ENCODE measurements around the gene INSM1.

The INSM1 gene

GRCh38 chr20:20393207-20394120 lies 25.6 kb downstream of the INSM1 start:
- no peak for DNase-seq (ENCODE audit: low read depth in 3 of 3)

DNA sequence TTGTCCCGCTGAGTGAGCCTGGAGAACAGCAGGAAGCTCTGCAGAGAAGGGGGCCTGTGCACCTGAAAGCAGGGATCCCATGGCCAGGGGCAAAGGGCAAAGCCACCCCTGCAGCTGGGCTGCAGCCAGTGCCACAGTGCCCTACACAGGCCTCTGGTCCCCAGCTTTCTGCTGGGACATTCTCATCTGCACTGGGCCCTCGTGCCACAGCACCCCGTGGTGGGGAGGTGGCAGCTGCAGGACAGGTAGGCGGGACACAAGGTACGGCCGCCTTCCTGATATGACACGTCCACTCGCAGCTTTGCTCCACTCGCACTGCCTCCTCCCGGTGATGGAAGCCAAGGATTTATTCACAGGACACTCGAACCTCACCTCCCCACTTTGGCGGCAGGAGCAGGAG lies 27.2 kb downstream of the INSM1 start:
- no peak for DNase-seq (ENCODE audit: low read depth in 3 of 3)

DNA sequence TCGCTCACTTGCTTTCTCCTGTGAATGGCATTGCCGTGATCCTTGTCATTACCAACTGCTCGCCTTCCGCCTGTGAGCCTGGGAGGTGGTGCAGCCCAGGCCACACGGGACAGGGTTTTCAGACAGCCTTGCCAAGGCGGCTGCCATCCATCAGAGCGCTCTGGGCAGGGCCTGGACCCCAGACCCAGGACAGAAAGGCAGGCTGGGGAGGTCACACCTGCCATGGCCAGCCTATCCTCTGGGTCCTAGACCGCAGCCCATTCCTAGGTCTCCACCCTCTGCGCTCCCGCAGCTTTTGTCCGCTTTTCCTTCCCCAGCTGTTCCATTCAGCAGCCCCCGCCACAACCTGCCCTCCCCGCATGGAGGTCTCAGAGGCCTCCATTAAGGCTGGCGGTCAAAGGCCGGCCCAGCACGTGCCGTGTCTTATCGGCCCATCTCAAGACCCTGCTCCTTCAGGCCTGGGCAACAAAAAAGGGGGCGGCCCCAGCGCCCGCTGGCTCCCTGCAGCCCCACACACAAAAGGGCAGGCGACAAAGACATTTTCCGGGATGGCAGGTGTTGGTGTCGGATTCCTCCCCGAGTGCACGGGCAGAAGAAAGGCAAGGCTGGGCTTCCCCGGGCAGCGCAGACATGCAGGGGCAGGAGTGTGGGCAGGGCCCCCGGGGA lies 28.1 kb downstream of the INSM1 start:
- DNase-seq (ENCODE audit: low read depth in 3 of 3), result no peak

GRCh38 chr20:20396794-20397193 lies 28.9 kb downstream of the INSM1 start:
- DNase-seq (ENCODE audit: low read depth in 3 of 3), result no peak

GRCh38 chr20:20398123-20398522 lies 30.2 kb downstream of the INSM1 start:
- DNase-seq (ENCODE audit: low read depth in 3 of 3), result no peak

DNA sequence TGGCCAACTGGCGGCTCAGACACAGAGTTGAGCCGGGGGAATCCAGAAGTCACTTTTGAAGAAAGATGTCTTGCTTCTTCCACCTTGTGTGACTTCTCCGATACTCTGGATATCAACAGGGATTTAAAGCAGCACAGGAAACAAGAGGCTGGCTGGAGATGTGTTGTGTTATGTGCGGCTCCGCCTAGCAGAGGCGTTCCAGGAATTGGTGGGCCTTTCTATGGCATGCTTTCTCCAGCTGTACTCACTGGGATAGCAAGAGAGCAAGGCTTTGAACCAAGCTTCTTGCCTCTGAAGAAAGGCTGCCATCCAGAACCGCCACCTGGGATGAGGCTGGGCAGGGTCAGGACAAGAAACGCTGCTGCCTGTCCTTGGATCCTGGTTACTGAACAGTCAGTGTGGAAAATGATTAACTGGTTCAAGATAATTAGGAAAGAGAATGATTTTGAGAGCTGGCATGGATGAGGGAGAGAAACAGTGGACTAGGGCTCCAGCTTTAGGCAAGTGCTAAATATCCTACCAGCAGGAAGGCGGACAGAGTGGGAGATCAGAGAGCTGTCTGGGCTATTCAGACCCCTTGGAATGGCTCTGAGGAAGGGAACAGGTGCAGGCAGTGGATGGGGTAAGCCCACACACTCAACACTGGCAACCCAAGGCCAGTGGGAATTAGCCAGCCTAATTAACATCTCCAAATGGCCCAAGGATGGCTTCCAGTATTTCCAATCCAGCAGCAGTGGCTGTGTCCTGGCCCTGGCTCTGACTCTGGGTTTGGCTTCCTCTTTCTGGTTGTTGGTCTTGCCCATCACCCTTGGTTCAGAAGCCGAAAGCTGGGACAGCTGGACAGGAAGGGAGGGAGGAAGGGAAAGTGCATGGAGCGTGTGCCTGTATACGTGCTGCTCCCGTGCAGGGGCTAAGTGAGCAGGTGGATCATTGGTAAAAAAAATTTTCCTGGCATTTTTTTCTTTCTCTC lies 31.9 kb downstream of the INSM1 start:
- no peak for DNase-seq (ENCODE audit: low read depth in 3 of 3)

GRCh38 chr20:20401991-20402390 lies 34.1 kb downstream of the INSM1 start:
- no peak for DNase-seq (ENCODE audit: low read depth in 3 of 3)

DNA sequence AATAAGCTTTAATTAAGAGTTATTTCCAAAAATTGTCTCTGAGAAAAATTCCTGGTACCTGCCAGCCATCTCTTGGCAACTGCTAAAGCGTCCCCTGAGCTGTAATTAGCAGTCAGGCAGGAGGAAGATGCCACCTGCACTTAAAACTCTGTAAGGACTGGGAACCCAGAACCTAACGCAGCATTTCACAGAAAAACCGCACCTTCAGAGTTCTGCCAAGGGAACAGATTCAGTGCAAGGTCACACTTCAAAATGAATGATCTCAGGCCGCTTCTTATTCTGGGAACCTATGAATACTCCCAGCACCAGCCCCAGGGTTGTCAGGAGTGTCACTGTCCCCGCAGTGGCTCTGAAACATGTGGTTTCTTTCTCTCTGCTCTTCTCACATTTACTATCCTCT lies 36.7 kb downstream of the INSM1 start:
- DNase-seq (ENCODE audit: low read depth in 3 of 3), result no peak

DNA sequence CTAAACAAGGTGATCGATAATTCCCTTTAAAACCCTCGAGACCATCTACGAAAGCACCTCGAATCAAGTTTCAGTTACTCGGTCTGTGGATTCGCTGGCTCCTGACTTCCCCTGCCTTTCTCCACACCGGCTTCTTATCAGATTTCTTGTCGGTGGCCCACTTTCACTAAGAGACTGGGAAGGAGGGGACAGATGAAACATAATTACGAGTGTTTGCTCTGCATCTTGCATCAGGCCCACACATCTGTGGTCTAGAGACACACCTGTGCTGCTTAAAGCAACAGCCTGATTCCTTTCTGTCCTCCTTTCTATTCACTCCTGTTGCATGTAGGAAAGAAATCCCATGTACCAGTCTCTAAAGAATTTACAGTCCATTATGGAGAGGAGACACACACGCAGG lies 37.7 kb downstream of the INSM1 start:
- no peak for DNase-seq (ENCODE audit: low read depth in 3 of 3)

- DNase-seq (ENCODE audit: low read depth in 3 of 3), result no peak
These were observed 38.4 kb downstream of the INSM1 start for GRCh38 chr20:20406306-20406705.

- DNase-seq (ENCODE audit: low read depth in 3 of 3), result no peak
These were observed 40.2 kb downstream of the INSM1 start for GRCh38 chr20:20407891-20408805.

DNA sequence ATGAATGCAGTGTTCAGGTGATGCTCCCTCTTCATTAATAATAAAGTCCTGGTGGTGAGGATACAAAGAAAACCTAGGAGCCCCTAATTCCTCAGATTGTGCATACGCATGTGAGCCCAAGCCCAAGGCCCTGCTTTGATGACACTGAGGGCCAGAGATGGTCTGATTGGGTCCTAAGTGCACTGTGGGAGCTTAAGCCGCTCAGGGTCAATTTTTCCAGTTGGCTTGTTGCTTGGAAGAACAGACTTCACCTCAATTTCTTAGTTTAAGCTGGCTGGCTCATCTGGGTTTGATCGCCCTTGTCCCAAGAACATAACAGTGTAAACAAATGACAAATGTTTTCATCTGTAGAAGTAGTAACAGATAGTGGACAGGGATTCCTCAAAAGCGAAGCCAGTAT lies 41.4 kb downstream of the INSM1 start:
- DNase-seq (ENCODE audit: low read depth in 3 of 3), result no peak

DNA sequence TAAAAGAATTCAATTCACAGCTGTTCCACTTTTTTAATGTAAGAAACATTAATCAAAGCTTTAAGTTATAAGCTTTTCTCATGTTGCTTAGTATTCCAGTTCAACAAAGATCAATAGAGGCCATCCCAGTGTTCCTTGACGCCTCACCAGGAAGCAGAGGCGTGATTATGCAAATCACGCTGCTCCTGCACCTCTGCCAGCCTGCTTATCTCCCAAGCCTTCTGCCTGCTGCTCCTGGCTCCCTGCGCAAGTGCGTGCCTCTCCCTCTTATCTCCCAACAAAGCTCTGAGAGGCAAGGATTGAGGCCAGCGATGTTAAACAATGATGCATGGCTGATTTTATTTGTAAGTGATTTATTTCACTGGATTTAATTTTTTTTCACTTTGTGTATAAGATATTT lies 42.8 kb downstream of the INSM1 start:
- DNase-seq (ENCODE audit: low read depth in 3 of 3), result no peak

GRCh38 chr20:20411402-20411801 lies 43.5 kb downstream of the INSM1 start:
- no peak for DNase-seq (ENCODE audit: low read depth in 3 of 3)

GRCh38 chr20:20411836-20412235 lies 43.9 kb downstream of the INSM1 start:
- DNase-seq (ENCODE audit: low read depth in 3 of 3), result no peak

DNA sequence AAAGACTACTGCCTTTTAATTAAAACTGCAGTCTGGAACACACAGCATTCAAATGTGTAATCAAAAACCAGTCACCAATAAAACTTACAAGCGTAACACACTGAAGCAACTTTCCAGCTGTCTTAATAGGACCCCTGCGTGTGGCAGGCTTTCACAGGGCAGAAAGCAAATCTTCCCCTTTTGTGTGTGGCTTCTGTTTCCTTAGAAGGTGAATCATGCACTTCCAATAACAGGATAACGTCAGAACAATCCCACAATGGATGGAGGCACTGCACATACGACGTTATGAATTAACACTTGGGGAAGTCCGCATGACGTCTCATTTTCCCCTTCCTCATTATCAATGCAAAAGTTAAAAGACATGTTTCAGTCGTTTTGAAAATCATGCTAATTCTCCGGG lies 44.8 kb downstream of the INSM1 start:
- DNase-seq (ENCODE audit: low read depth in 3 of 3), result no peak

- no peak for DNase-seq (ENCODE audit: low read depth in 3 of 3)
These were observed 45.9 kb downstream of the INSM1 start for GRCh38 chr20:20413810-20414281.

DNA sequence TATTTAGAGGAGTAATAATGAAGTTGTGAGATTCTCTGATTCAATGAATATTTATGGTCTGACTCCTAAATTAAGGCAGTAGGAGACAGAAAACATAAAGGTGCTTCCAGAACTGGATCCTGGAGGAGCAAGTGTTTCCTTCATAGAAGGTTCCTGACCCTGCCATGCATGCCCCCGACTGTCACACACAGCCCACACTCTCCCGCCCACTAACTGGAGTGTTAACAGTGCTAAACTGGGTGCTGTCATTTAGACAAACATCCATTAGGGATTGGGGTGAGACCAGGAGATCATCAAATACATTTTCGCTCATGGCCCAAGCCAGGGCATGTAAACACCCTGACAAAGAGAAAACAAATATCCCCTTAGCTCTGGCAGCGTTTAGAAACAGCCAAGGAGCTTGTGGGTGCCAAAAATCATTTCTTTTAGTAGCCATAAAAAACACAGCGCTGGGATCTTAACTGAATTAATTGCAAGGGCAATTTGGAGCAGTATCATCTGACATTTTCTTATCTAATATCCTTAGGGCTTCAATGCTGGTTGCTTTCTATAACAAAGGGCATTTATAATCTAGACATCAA lies 46.8 kb downstream of the INSM1 start:
- no peak for DNase-seq (ENCODE audit: low read depth in 3 of 3)

DNA sequence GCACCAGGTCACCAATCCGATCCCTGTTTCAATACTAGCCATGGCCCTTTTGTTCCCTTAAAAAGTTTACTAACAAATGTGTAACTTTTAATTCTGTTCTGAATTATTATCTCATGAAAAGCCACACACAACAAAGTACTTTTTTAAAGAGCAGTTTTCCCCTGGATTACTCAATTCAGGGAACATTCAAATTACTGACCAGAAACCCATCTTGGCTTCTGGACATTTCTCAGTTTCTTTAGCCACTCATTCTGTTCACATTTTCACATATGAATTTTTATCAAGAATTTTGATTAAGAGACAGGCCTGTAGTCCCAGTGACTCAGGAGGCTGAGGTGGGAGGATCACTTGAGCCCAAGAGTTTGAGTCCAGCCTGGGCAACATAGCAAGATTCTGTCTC lies 47.4 kb downstream of the INSM1 start:
- no peak for DNase-seq (ENCODE audit: low read depth in 3 of 3)

DNA sequence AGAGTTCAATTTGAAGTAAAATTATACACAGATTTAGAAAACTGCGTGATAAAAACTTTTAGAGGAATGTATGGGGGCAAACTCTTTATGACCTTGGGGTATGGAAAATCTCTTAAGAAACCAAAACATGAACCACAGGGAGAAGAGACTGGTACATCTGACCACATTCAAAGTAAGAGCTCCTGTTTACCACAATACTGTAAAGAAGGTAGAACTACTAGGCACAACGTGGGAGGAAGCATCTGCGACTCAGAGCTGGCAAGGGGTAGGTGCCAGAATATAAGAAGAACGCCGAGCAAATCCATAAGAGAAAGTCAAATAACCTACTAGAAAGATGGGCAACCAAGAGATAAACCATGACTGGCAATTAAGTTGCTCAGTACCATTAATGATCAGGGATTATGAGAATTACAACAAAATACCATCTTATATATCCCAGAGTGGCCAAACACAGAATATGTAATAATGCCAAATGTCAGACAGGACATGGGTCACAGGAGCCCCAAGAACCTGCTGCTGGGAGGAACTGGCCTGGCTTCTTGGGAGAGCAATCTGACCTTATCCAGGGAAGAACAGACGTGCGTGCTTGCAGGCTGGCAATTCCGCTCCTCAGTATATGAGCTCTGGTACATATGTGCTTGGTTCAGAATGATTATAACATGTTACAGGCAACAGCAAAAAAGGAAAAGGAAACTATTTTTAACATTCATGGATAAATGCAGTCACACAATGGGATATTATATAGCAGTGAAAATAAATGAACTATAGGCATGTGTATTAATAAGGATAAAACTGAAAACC lies 50.2 kb downstream of the INSM1 start:
- no peak for DNase-seq (ENCODE audit: low read depth in 3 of 3)
